SK-MEL-5 (cell line): Measurements from ENCODE around the gene SYT8. TPM values are rescaled to one million over a fixed set of nuclear protein-coding genes. Genes with fewer than 3 reads are reported as not detected.

Experiments used
- DNase-seq: peaks from one replicate; pipeline ENCODE4 v3.0.0-alpha.2; 2016; ENCODE audit warnings: low read depth, low spot score
- in situ Hi-C: cut with HindIII; loops from 2 replicates; pipeline ENCODE4 v1.10.0; 2016; ENCODE audit warnings: low sequenced_read_pairs, high pct_unique_total_duplicates, low pct_unique_long_range_greater_than_20kb
- total RNA-seq: library from RNA; depleted of rRNA; stranded (reverse); fragments of >200 nt; shearing (Covaris generic); gene quantifications from 2 replicates; pipeline ENCODE4 v1.2.3, GENCODE V29; 2014

SYT8 gene
- total RNA-seq, 1 experiment from 2014 or later, result not detected

- in situ Hi-C loops, result no loop called here
- peak; percentile 67 for DNase-seq
These were observed 5.6 kb upstream of the SYT8 start for GRCh38 chr11:1829039-1829820.

GRCh38 chr11:1830004-1830321 is 4.8 kb upstream of the SYT8 start:
- DNase-seq, result no peak
- in situ Hi-C loops, result no loop called here

- in situ Hi-C loops, result no loop called here
- DNase-seq, result no peak
These were observed 4.2 kb upstream of the SYT8 start for GRCh38 chr11:1830322-1831223.

- no peak for DNase-seq
- in situ Hi-C loops, result no loop called here
These were observed 3.2 kb upstream of the SYT8 start for GRCh38 chr11:1831338-1832210.

GRCh38 chr11:1832211-1832919 is 2.4 kb upstream of the SYT8 start:
- DNase-seq, result peak; percentile 24
- in situ Hi-C loops, result no loop called here

- in situ Hi-C loops, result no loop called here
These were observed 1.9 kb upstream of the SYT8 start for GRCh38 chr11:1832920-1833295.

GRCh38 chr11:1834062-1834610 is 654 bp upstream of the SYT8 start:
- in situ Hi-C loops, result no loop called here
- no peak for DNase-seq

More at GRCh38 chr11:1832920-1833295, 1.9 kb upstream of the SYT8 start:
- no peak for DNase-seq

- no peak for DNase-seq
- in situ Hi-C loops, result no loop called here
These were observed 851 bp downstream of the SYT8 start for GRCh38 chr11:1835671-1836010.

GRCh38 chr11:1836011-1836945 is 1.5 kb downstream of the SYT8 start:
- DNase-seq, result no peak
- in situ Hi-C loops, result no loop called here

GRCh38 chr11:1837171-1838076 is 2.6 kb downstream of the SYT8 start:
- in situ Hi-C loops, result no loop called here
- DNase-seq, result peak; percentile 52

- DNase-seq, result no peak
- in situ Hi-C loops, result no loop called here
These were observed 3.3 kb downstream of the SYT8 start for GRCh38 chr11:1838077-1838425.

GRCh38 chr11:1838426-1839144 is 3.8 kb downstream of the SYT8 start, which contains the start of gene TNNI2:
Gene TNNI2 (plus strand): TSS chr11:1838981. CDS start chr11:1839697, 716 bp downstream.
- DNase-seq, result no peak
- in situ Hi-C loops, result no loop called here

GRCh38 chr11:1839204-1839923 is 4.6 kb downstream of the SYT8 start:
- in situ Hi-C loops, result no loop called here

More at GRCh38 chr11:1839204-1839923, 4.6 kb downstream of the SYT8 start:
- DNase-seq, result no peak
